ENCODE measurements around the gene KLHL5. TPM values are rescaled to one million over a fixed set of nuclear protein-coding genes. Genes with fewer than 3 reads are reported as not detected.

The KLHL5 gene
- total RNA-seq, 1 experiment from 2014 or later: 128 TPM

DNA sequence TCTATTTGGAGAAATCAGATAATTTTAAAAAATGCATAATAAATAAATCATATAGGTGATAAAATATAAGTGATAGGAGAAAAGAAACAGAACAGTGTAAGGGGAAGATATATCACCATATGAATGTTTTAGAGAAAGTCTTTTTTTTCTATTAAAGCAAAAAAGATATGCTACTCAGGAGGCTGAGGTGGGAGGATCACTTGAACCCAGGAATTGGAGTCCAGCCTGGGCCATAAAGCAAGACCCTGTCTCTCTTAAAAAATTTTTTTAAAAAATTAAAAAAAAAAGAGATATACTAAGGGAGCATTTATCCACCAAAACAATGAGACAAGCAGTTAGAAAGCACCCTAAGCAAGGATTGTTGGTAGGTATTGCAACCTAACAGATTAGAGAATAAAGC is 35.9 kb upstream of the KLHL5 start:
- TF ChIP-seq POLR2AphosphoS5 (IDR thresholded peaks at IDR 0.05; ENCODE audit: low read depth, low read length) (no peak), SIN3A (IDR thresholded peaks at IDR 0.05; ENCODE audit: borderline replicate concordance, insufficient read depth, low read depth, low read length) (no peak), TCF7L2 (IDR thresholded peaks at IDR 0.05; ENCODE audit: low read depth, low read length) (no peak)
- TF ChIP-seq, protein P1, sequence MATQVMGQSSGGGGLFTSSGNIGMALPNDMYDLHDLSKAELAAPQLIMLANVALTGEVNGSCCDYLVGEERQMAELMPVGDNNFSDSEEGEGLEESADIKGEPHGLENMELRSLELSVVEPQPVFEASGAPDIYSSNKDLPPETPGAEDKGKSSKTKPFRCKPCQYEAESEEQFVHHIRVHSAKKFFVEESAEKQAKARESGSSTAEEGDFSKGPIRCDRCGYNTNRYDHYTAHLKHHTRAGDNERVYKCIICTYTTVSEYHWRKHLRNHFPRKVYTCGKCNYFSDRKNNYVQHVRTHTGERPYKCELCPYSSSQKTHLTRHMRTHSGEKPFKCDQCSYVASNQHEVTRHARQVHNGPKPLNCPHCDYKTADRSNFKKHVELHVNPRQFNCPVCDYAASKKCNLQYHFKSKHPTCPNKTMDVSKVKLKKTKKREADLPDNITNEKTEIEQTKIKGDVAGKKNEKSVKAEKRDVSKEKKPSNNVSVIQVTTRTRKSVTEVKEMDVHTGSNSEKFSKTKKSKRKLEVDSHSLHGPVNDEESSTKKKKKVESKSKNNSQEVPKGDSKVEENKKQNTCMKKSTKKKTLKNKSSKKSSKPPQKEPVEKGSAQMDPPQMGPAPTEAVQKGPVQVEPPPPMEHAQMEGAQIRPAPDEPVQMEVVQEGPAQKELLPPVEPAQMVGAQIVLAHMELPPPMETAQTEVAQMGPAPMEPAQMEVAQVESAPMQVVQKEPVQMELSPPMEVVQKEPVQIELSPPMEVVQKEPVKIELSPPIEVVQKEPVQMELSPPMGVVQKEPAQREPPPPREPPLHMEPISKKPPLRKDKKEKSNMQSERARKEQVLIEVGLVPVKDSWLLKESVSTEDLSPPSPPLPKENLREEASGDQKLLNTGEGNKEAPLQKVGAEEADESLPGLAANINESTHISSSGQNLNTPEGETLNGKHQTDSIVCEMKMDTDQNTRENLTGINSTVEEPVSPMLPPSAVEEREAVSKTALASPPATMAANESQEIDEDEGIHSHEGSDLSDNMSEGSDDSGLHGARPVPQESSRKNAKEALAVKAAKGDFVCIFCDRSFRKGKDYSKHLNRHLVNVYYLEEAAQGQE (IDR thresholded peaks at IDR 0.05; ENCODE audit: insufficient read depth in 1 of 2, low read depth in 2 of 2, low read length in 1 of 2): no peak
- TF ChIP-seq, protein P2, sequence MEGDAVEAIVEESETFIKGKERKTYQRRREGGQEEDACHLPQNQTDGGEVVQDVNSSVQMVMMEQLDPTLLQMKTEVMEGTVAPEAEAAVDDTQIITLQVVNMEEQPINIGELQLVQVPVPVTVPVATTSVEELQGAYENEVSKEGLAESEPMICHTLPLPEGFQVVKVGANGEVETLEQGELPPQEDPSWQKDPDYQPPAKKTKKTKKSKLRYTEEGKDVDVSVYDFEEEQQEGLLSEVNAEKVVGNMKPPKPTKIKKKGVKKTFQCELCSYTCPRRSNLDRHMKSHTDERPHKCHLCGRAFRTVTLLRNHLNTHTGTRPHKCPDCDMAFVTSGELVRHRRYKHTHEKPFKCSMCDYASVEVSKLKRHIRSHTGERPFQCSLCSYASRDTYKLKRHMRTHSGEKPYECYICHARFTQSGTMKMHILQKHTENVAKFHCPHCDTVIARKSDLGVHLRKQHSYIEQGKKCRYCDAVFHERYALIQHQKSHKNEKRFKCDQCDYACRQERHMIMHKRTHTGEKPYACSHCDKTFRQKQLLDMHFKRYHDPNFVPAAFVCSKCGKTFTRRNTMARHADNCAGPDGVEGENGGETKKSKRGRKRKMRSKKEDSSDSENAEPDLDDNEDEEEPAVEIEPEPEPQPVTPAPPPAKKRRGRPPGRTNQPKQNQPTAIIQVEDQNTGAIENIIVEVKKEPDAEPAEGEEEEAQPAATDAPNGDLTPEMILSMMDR (IDR thresholded peaks at IDR 0.05): no peak
- CTCF ChIA-PET: no interaction called here
- Histone ChIP-seq H3K4me3 (ENCODE audit: low read depth in 2 of 2, low read length in 2 of 2) (no peak overlapping the region), H3K9me3 (ENCODE audit: control insufficient read depth, insufficient read depth, low read depth, low read length) (no peaks in the 10 kb centered on the region; the same call in 1 of the 2 replicates), H3K27ac (ENCODE audit: low read length) (peak overlapping the region; percentile 94), H3K4me1 (ENCODE audit: control insufficient read depth, insufficient read depth, low read length) (peaks cover 9% of the 10 kb centered on the region), H3K27me3 (ENCODE audit: control insufficient read depth, insufficient read depth, low read length) (no peaks in the 10 kb centered on the region), H3K36me3 (ENCODE audit: control insufficient read depth, insufficient read depth, low read length) (no peaks in the 10 kb centered on the region)
- POLR2A ChIA-PET: no interaction called here
- DNase-seq (ENCODE audit: low read depth, low spot score) (no peak), ATAC-seq (no peak)
- intact Hi-C loops (cut with micrococcal nuclease; ENCODE audit: unreplicated experiment) (no loop called here), in situ Hi-C loops (cut with HindIII; ENCODE audit: low pct_unique_long_range_greater_than_20kb, low sequenced_read_pairs) (no loop called here)
- no TSS peak for BruUV-seq (replicated peaks)

DNA sequence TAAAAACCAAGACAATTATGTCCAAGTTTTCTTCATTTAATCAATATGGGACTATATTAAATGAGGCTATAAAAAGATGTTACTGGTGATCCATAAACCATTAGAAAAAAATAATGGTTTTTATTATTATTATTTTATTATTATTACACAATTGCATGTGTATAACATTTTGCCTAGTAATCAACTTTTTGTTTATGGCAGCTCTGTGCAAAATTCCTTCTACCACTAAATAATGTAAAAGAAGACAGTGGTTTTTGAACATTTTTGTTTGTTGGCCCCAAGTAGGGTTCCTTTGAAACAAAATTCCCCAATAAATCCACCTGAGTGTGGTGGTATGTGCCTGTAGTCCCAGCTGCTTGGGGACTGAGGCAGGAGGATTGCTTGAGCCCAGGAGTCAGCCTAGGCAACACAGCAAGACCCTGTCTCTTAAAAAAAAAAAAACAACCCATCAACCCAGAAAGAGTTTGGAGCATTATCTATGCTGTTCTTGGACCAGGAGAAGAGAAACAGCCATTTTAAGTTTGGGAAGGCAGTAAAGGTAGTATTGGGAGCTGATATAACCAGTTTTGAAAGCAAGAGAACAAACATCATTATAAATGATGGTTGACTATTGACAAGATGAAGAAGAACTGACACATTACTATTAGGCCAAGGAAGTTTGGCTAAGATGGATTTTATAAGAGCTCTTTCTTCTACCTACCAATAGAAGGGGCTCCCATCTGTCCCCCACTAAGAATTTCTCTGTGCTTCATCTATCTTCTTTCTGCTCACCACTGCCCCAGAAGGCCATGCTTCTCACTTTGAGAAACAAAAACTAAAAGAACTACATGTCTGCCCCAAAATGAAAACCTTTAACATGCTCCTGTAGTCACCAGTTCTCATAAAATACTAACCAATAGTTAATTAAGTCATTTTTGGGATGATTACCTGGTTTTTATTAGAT is 32.0 kb upstream of the KLHL5 start:
- Histone ChIP-seq H3K4me3 (ENCODE audit: low read depth in 2 of 2, low read length in 2 of 2) (peak overlapping the region; percentile 47 to 57), H3K27me3 (ENCODE audit: control insufficient read depth, insufficient read depth, low read length) (no peaks in the 10 kb centered on the region), H3K4me1 (ENCODE audit: control insufficient read depth, insufficient read depth, low read length) (peaks cover 25% of the 10 kb centered on the region), H3K27ac (ENCODE audit: low read length) (peak overlapping the region; percentile 99), H3K36me3 (ENCODE audit: control insufficient read depth, insufficient read depth, low read length) (no peaks in the 10 kb centered on the region), H3K9me3 (ENCODE audit: control insufficient read depth, insufficient read depth, low read depth, low read length) (no peaks in the 10 kb centered on the region)
- DNase-seq (ENCODE audit: low read depth, low spot score) (no peak), ATAC-seq (no peak)
- CTCF ChIA-PET: interaction anchor here (0.7 kb wide), 1 partner anchor 34 kb away, joined by 3 read pairs; no protein-coding TSS in a partner anchor
- POLR2A ChIA-PET: interaction anchor here (0.6 to 1.6 kb wide), 4 partner anchors 14 to 1099 kb away, joined by 3 to 5 read pairs (median 4); no protein-coding TSS in a partner anchor
- in situ Hi-C loops (cut with HindIII; ENCODE audit: low pct_unique_long_range_greater_than_20kb, low sequenced_read_pairs): no loop called here
- intact Hi-C loops (cut with micrococcal nuclease; ENCODE audit: unreplicated experiment): no loop called here
- TF ChIP-seq SIN3A (IDR thresholded peaks at IDR 0.05; ENCODE audit: borderline replicate concordance, insufficient read depth, low read depth, low read length): no peak
- no peak for TF ChIP-seq TCF7L2 (IDR thresholded peaks at IDR 0.05; ENCODE audit: low read depth, low read length)
- TF ChIP-seq, protein P2 (IDR thresholded peaks at IDR 0.05): no peak; the same call in 1 of the 2 replicates
- TF ChIP-seq, protein P1 (IDR thresholded peaks at IDR 0.05; ENCODE audit: insufficient read depth in 1 of 2, low read depth in 2 of 2, low read length in 1 of 2): no peak
- no peak for TF ChIP-seq POLR2AphosphoS5 (IDR thresholded peaks at IDR 0.05; ENCODE audit: low read depth, low read length)
- BruUV-seq (replicated peaks): no TSS peak

Data from Panc1 (cell line).